Astrocyte (in vitro differentiated cells and primary cell): ENCODE measurements around the gene UBE2G2. TPM values are rescaled to one million over a fixed set of nuclear protein-coding genes. Genes with fewer than 3 reads are reported as not detected.

Experiments
- DNase-seq: peaks from one replicate; pipeline ENCODE4 v3.0.0-alpha.2; 2010; ENCODE audit warnings: low read depth
- FAIRE-seq: peaks from 2 replicates; lab custom pipeline; 2011; peaks lifted over from hg19 to GRCh38; lab: Jason Lieb, UNC
- H2AFZ ChIP-seq: 2 replicates; pipeline ENCODE4 v1.6.0; 2012; ENCODE audit warnings: low read depth, low read length, inconsistent platforms
- H3K27ac ChIP-seq: 2 replicates; pipeline ENCODE4 v1.5.1; 2011; ENCODE audit warnings: low read depth, low read length, inconsistent platforms
- H3K27me3 ChIP-seq: 2 replicates; pipeline ENCODE4 v1.6.0; 2011; ENCODE audit warnings: low read length, inconsistent platforms; ENCODE audit not compliant: insufficient read depth
- H3K36me3 ChIP-seq: 2 replicates; pipeline ENCODE4 v1.5.1; 2011; ENCODE audit warnings: low read length, inconsistent platforms; ENCODE audit not compliant: insufficient read depth
- H3K4me1 ChIP-seq: 2 replicates; pipeline ENCODE4 v1.5.1; 2011; ENCODE audit warnings: low read length, inconsistent platforms; ENCODE audit not compliant: insufficient read depth
- H3K4me2 ChIP-seq: 2 replicates; pipeline ENCODE4 v1.6.0; 2012; ENCODE audit warnings: low read length, inconsistent platforms
- H3K4me3 ChIP-seq: 2 replicates; pipeline ENCODE4 v1.5.1; 2011; ENCODE audit warnings: low read depth, mild to moderate bottlenecking, low read length, inconsistent platforms; ENCODE audit not compliant: insufficient read depth
- H3K79me2 ChIP-seq: 2 replicates; pipeline ENCODE4 v1.6.0; 2012; ENCODE audit warnings: mild to moderate bottlenecking, low read length, inconsistent platforms; ENCODE audit not compliant: insufficient read depth
- H3K9ac ChIP-seq: 2 replicates; pipeline ENCODE4 v1.6.0; 2012; ENCODE audit warnings: mild to moderate bottlenecking, low read length, inconsistent platforms
- H3K9me3 ChIP-seq: 2 replicates; pipeline ENCODE4 v1.5.1; 2012; ENCODE audit warnings: low read depth, mild to moderate bottlenecking, low read length, inconsistent platforms; ENCODE audit not compliant: insufficient read depth
- H4K20me1 ChIP-seq: 2 replicates; pipeline ENCODE4 v1.6.0; 2012; ENCODE audit warnings: low read length, inconsistent platforms; ENCODE audit not compliant: insufficient read depth
- H3K27ac Mint-ChIP-seq: one replicate; pipeline ENCODE4 v1.8.0; 2021; ENCODE audit warnings: mild to moderate bottlenecking, mixed read lengths; ENCODE audit not compliant: unreplicated experiment
- H3K27me3 Mint-ChIP-seq: one replicate; pipeline ENCODE4 v1.8.0; 2021; ENCODE audit warnings: low read depth, mixed read lengths; ENCODE audit not compliant: unreplicated experiment
- H3K36me3 Mint-ChIP-seq: one replicate; pipeline ENCODE4 v1.8.0; 2021; ENCODE audit warnings: low read depth, mixed read lengths; ENCODE audit not compliant: unreplicated experiment
- H3K4me1 Mint-ChIP-seq: one replicate; pipeline ENCODE4 v1.8.0; 2021; ENCODE audit warnings: low read depth, mixed read lengths; ENCODE audit not compliant: unreplicated experiment
- H3K4me3 Mint-ChIP-seq: one replicate; pipeline ENCODE4 v1.8.0; 2021; ENCODE audit warnings: mild to moderate bottlenecking, moderate library complexity, mixed read lengths; ENCODE audit not compliant: unreplicated experiment
- H3K9me3 Mint-ChIP-seq: one replicate; pipeline ENCODE4 v1.8.0; 2021; ENCODE audit warnings: mild to moderate bottlenecking, mixed read lengths; ENCODE audit not compliant: unreplicated experiment
- EZH2 ChIP-seq: IDR thresholded peaks from 2 replicates; pipeline ENCODE4 v1.6.1; 2012; ENCODE audit warnings: mild to moderate bottlenecking, low read length, inconsistent platforms; ENCODE audit not compliant: insufficient read depth
- total RNA-seq: library from RNA; stranded (reverse); gene quantifications from 2 replicates; pipeline ENCODE4 v1.2.1, GENCODE V29; 2021
- TF ChIP-seq, protein P1 (sequence below): IDR thresholded peaks from 2 replicates; pipeline ENCODE4 v1.5.1; 2011; ENCODE audit warnings: low read depth, mild to moderate bottlenecking, inconsistent platforms, low read length, moderate library complexity; ENCODE audit not compliant: insufficient read depth

Gene UBE2G2
- total RNA-seq, 1 donor from 2014 or later, result 74.5 TPM

DNA sequence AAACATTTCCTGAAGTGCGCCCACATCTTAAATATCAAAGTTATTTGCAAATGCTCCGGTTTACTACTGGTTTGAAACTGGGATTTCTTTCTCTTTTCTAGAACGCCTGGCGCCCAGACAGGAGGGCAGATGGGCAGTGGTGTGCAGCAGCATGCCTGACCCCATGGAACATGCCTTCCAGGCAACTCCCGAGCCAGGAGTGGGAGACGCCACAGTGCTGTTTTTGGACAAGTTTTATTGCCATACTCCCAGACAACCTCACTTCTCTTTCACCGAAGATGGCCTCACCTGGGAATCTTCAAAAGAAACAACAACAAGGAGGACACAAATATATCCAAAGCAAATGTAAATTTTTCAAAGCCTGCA is 21.5 kb downstream of the UBE2G2 start:
- no peak overlapping the region for H3K4me3 ChIP-seq
- no peak overlapping the region for H3K4me2 ChIP-seq
- FAIRE-seq (no peak), DNase-seq (no peak)
- H2AFZ ChIP-seq, result no peak overlapping the region
- H3K27ac Mint-ChIP-seq, result no peak overlapping the region
- no peak overlapping the region for H3K4me3 Mint-ChIP-seq
- no peak overlapping the region for H3K9ac ChIP-seq
- no peak overlapping the region for H3K27ac ChIP-seq
- peaks cover 12% of the 10 kb centered on the region for H3K36me3 Mint-ChIP-seq
- H3K4me1 ChIP-seq, result peaks cover 2% of the 10 kb centered on the region
- peaks cover 56% of the 10 kb centered on the region for H4K20me1 ChIP-seq
- H3K27me3 Mint-ChIP-seq, result no peaks in the 10 kb centered on the region
- no peak for TF ChIP-seq EZH2
- TF ChIP-seq, protein P1, sequence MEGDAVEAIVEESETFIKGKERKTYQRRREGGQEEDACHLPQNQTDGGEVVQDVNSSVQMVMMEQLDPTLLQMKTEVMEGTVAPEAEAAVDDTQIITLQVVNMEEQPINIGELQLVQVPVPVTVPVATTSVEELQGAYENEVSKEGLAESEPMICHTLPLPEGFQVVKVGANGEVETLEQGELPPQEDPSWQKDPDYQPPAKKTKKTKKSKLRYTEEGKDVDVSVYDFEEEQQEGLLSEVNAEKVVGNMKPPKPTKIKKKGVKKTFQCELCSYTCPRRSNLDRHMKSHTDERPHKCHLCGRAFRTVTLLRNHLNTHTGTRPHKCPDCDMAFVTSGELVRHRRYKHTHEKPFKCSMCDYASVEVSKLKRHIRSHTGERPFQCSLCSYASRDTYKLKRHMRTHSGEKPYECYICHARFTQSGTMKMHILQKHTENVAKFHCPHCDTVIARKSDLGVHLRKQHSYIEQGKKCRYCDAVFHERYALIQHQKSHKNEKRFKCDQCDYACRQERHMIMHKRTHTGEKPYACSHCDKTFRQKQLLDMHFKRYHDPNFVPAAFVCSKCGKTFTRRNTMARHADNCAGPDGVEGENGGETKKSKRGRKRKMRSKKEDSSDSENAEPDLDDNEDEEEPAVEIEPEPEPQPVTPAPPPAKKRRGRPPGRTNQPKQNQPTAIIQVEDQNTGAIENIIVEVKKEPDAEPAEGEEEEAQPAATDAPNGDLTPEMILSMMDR, result no peak
- no peaks in the 10 kb centered on the region for H3K9me3 ChIP-seq
- H3K79me2 ChIP-seq, result peaks cover 64% of the 10 kb centered on the region
- H3K27me3 ChIP-seq, result no peaks in the 10 kb centered on the region
- H3K9me3 Mint-ChIP-seq, result no peaks in the 10 kb centered on the region
- H3K4me1 Mint-ChIP-seq, result peaks cover 20% of the 10 kb centered on the region
- peaks cover 7% of the 10 kb centered on the region for H3K36me3 ChIP-seq

DNA sequence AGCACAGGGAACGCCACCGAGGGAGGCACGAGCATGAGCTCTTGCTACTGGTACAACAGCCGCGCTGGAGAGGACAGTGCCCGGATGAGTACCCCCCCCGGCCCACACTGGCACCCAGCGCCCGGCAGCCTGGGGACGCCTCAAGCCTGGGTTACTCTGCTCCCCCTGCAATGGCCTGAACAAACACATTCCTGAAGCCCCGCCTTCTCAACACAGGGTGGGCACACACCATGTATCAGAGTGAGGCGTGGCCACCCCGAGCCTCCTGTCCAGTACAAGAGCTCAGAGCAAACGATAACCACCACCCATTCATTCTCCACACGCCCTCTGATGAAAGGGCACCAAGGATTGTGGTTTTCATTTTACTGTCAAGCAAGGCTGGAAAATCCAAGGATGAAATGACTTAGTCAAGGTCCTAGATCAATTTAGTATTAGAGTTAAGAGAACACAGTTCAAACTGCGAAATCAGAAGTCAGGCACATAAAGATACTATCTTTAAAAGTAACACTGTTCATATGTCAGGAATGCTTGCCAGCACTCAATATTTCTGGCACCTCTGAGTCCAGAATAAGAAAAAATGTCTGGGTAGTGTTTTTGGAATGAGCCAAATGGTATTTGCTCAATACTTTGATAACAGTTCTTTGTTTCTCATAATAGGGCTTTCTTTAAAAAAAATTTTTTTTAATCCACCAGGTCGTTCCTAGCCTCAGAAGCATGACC is 22.0 kb downstream of the UBE2G2 start:
- Mint-ChIP-seq H3K36me3 (peaks cover 11% of the 10 kb centered on the region), H3K27me3 (no peaks in the 10 kb centered on the region)

More for the DNA sequence above, 22.0 kb downstream of the UBE2G2 start:
- H3K27ac ChIP-seq, result no peak overlapping the region
- peaks cover 2% of the 10 kb centered on the region for H3K4me1 ChIP-seq
- no peak overlapping the region for H3K4me3 ChIP-seq
- TF ChIP-seq EZH2, result no peak
- TF ChIP-seq, protein P1, result no peak
- H3K4me3 Mint-ChIP-seq, result no peak overlapping the region
- H3K9ac ChIP-seq, result no peak overlapping the region
- H3K27ac Mint-ChIP-seq, result no peak overlapping the region
- peak overlapping the region; percentile 16 for H3K4me2 ChIP-seq
- H3K79me2 ChIP-seq, result peaks cover 59% of the 10 kb centered on the region
- FAIRE-seq (no peak), DNase-seq (peak; percentile 32)
- H3K9me3 Mint-ChIP-seq, result no peaks in the 10 kb centered on the region
- peaks cover 11% of the 10 kb centered on the region for H3K36me3 ChIP-seq
- H2AFZ ChIP-seq, result no peak overlapping the region
- peaks cover 20% of the 10 kb centered on the region for H3K4me1 Mint-ChIP-seq
- peaks cover 56% of the 10 kb centered on the region for H4K20me1 ChIP-seq
- no peaks in the 10 kb centered on the region for H3K27me3 ChIP-seq
- H3K9me3 ChIP-seq, result no peaks in the 10 kb centered on the region
